Liver (tissue), 9 donors: Measurements from ENCODE around the gene INPP5K. TPM values are rescaled to one million over a fixed set of nuclear protein-coding genes. Genes with fewer than 3 reads are reported as not detected.

Experiments
- DNase-seq: peaks from one replicate; pipeline ENCODE4 v3.0.0-alpha.2; 2017; ENCODE audit warnings: low spot score
- H3K27ac ChIP-seq, 2 donors: one replicate each; pipeline ENCODE4 v1.7.0; 2013; ENCODE audit warnings: inconsistent platforms in 2 of 2, low read length in 2 of 2, control low read depth in 1 of 2, low read depth in 1 of 2, mild to moderate bottlenecking in 1 of 2
- H3K27me3 ChIP-seq, 4 donors: one replicate each; pipeline versions ENCODE4 v1.6.1 to v1.7.0; 2013; ENCODE audit warnings: low read length in 3 of 4, inconsistent platforms in 1 of 4, mild to moderate bottlenecking in 1 of 4, moderate library complexity in 1 of 4; ENCODE audit not compliant: control insufficient read depth in 4 of 4, insufficient read depth in 4 of 4
- H3K36me3 ChIP-seq, 4 donors: one replicate each; pipeline versions ENCODE4 v1.6.1 to v1.7.0; 2013; ENCODE audit warnings: low read length in 3 of 4, mild to moderate bottlenecking in 3 of 4, low read depth in 1 of 4, moderate library complexity in 1 of 4; ENCODE audit not compliant: control insufficient read depth in 4 of 4, insufficient read depth in 3 of 4
- H3K4me1 ChIP-seq, 4 donors: one replicate each; pipeline versions ENCODE4 v1.6.1 to v1.7.0; 2013; ENCODE audit warnings: low read length in 3 of 4, mild to moderate bottlenecking in 3 of 4, moderate library complexity in 1 of 4; ENCODE audit not compliant: control insufficient read depth in 4 of 4, insufficient read depth in 4 of 4
- H3K4me3 ChIP-seq, 3 donors: one replicate each; pipeline versions ENCODE4 v1.6.1 to v1.7.0; 2013; ENCODE audit warnings: low read length in 3 of 3, control low read depth in 1 of 3, low read depth in 1 of 3, mild to moderate bottlenecking in 1 of 3
- H3K9ac ChIP-seq, 2 donors: one replicate each; pipeline ENCODE4 v1.7.0; 2013; ENCODE audit warnings: low read length in 2 of 2, mild to moderate bottlenecking in 2 of 2, moderate library complexity in 2 of 2, control low read depth in 1 of 2, low read depth in 1 of 2
- H3K9me3 ChIP-seq, 4 donors: one replicate each; pipeline versions ENCODE4 v1.6.1 to v1.7.0; 2013; ENCODE audit warnings: low read length in 3 of 4; ENCODE audit not compliant: control insufficient read depth in 4 of 4
- EGR1 ChIP-seq, 2 donors: IDR thresholded peaks; 2 replicates each; pipeline ENCODE4 v1.6.1; 2016 to 2018; ENCODE audit warnings: antibody characterized with exemption in 2 of 2, low read depth in 2 of 2
- FOXA1 ChIP-seq: IDR thresholded peaks from 2 replicates; pipeline ENCODE4 v1.6.1; 2016; ENCODE audit warnings: antibody characterized with exemption
- GABPA ChIP-seq, 2 donors: IDR thresholded peaks in 1 of 2; conservative IDR thresholded peaks in 1 of 2; 2 replicates each; pipeline ENCODE4 v1.6.1; 2016; ENCODE audit warnings: antibody characterized with exemption in 2 of 2, mild to moderate bottlenecking in 1 of 2, moderate library complexity in 1 of 2
- HNF4A ChIP-seq, 2 donors: conservative IDR thresholded peaks; 2 replicates each; pipeline ENCODE4 v1.6.1; 2016; ENCODE audit warnings: antibody characterized with exemption in 2 of 2, mild to moderate bottlenecking in 2 of 2
- JUND ChIP-seq, 2 donors: IDR thresholded peaks; 2 replicates each; pipeline ENCODE4 v1.6.1; 2016; ENCODE audit warnings: antibody characterized with exemption in 2 of 2
- NR2F2 ChIP-seq: IDR thresholded peaks from 2 replicates; pipeline ENCODE4 v1.6.1; 2016; ENCODE audit warnings: antibody characterized with exemption
- RAD21 ChIP-seq, 2 donors: IDR thresholded peaks; 2 replicates each; pipeline ENCODE4 v1.6.1; 2016; ENCODE audit warnings: antibody characterized with exemption in 2 of 2, mild to moderate bottlenecking in 2 of 2
- RXRA ChIP-seq, 2 donors: IDR thresholded peaks; 2 replicates each; pipeline ENCODE4 v1.6.1; 2017 to 2018; ENCODE audit warnings: antibody characterized with exemption in 2 of 2, mild to moderate bottlenecking in 1 of 2
- SP1 ChIP-seq: IDR thresholded peaks from 2 replicates; pipeline ENCODE4 v1.6.1; 2018; ENCODE audit warnings: antibody characterized with exemption, mild to moderate bottlenecking
- TAF1 ChIP-seq: conservative IDR thresholded peaks from 2 replicates; pipeline ENCODE4 v1.6.1; 2016; ENCODE audit warnings: antibody characterized with exemption, mild to moderate bottlenecking
- YY1 ChIP-seq: IDR thresholded peaks from 2 replicates; pipeline ENCODE4 v1.6.1; 2016; ENCODE audit warnings: antibody characterized with exemption, mild to moderate bottlenecking
- WGBS: extraction: QIAGEN DNeasy Blood & Tissue Kit; methylation state at CpG from one replicate; pipeline ENCODE4 v1.1.7; 2013; 5-methylcytosine and 5-hydroxymethylcytosine counted together
- polyA plus RNA-seq, 2 donors: library from polyadenylated mRNA; stranded (reverse) in 1 of 2; unstranded in 1 of 2; fragments of 200-250 nt in 1 of 2; fragments of >200 nt in 1 of 2; fragmentation: Nextera tagmentation in 1 of 2; extraction: Ambion mirVana in 1 of 2; gene quantifications; one replicate each; pipeline versions ENCODE4 v1.2.1 to v1.2.3, GENCODE V29; 2013 to 2015
- total RNA-seq, 2 donors: library from RNA; depleted of rRNA; stranded (reverse); fragments of >200 nt; gene quantifications; one replicate each; pipeline ENCODE4 v1.2.3, GENCODE V29; 2014
- TF ChIP-seq, protein P1 (sequence below): fragments of 150-350 bp; IDR thresholded peaks from 2 replicates; pipeline ENCODE4 v1.5.1; 2017; ENCODE audit warnings: improper control_type of control experiment, low read depth, low read length; ENCODE audit not compliant: missing input control
- TF ChIP-seq, protein P2 (sequence below): IDR thresholded peaks from 2 replicates; pipeline ENCODE4 v1.6.1; 2016; ENCODE audit warnings: antibody characterized with exemption
- TF ChIP-seq, protein P3 (sequence below): IDR thresholded peaks from 2 replicates; pipeline ENCODE4 v1.6.1; 2016; ENCODE audit warnings: antibody characterized with exemption, mild to moderate bottlenecking
- TF ChIP-seq, protein P4 (sequence below): IDR thresholded peaks from 2 replicates; pipeline ENCODE4 v1.6.1; 2016; ENCODE audit warnings: antibody characterized with exemption
- TF ChIP-seq, protein P5 (sequence below): IDR thresholded peaks from 2 replicates; pipeline ENCODE4 v1.6.1; 2016; ENCODE audit warnings: antibody characterized with exemption
- donor health status: healthy.
- donor health status: healthy.
- donor health status: healthy.
- donor health status: healthy.
- donor health status: healthy.

The INPP5K gene
- total and polyA plus RNA-seq, 4 donors = 9.9 to 47.1 (median 15.9) TPM

DNA sequence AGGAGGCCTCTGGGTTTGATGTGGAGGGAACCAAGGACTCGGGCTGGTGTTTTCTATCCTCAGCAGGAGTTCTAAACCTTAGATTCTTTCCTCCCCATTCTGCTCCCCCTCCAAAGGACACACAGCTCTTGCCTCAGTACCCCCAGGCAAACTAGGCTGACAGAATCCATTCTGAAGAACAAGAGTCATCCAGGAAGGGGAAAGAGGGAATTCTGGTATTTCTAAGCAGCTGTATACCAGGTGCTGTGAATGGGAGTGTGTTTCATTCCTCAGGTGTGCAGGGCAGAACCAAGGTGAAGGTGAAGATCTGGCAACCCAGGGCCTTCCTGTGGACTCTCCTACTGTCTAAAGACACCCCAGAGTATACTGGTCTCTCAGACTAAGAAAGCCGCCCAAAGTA, 4.1 kb downstream of the INPP5K start:
- 89% methylated on average over 2 of the region's 2 CpGs for WGBS

DNA sequence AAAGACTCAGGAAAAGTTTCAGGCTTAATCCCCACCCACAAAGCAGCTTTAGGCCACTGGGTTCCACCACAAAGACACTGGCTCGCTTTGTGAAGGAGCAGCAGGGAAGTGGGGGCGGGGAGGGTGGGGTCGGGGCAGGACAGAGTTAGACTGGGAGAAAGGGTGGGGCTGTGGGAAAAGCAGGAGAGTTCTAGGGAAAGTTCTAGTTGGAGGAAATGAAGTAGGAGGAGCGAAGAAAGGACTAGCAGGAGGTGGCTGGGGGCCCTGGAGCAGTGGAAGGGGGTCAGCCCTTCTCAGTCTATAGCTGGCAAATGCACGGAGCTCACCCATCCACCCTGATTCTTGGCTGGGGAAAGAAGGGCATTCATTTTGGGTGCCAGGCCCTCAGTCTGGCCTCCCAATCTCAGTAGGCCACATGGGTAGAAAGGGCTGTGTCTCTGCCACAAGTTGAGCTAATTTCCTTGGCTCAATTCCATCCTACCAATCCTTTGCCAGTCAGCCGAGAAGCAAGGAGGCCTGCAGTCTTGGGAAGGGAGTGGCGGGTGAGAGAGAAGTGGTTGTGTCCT, 4.6 kb downstream of the INPP5K start:
- H3K4me3 ChIP-seq = no peak overlapping the region
- 75% methylated on average over 7 of the region's 7 CpGs for WGBS
- no peaks in the 10 kb centered on the region for H3K27me3 ChIP-seq
- H3K36me3 ChIP-seq = peaks cover 2 to 20% (median 12%) of the 10 kb centered on the region in 4 donors
- H3K9me3 ChIP-seq = no peaks in the 10 kb centered on the region
- H3K27ac ChIP-seq = peak overlapping the region; percentile 15 to 42
- H3K4me1 ChIP-seq = peaks cover 0 to 30% (median 15%) of the 10 kb centered on the region in 4 donors
- H3K9ac ChIP-seq = no peak overlapping the region
- DNase-seq = no peak
- TF ChIP-seq, protein P1, sequence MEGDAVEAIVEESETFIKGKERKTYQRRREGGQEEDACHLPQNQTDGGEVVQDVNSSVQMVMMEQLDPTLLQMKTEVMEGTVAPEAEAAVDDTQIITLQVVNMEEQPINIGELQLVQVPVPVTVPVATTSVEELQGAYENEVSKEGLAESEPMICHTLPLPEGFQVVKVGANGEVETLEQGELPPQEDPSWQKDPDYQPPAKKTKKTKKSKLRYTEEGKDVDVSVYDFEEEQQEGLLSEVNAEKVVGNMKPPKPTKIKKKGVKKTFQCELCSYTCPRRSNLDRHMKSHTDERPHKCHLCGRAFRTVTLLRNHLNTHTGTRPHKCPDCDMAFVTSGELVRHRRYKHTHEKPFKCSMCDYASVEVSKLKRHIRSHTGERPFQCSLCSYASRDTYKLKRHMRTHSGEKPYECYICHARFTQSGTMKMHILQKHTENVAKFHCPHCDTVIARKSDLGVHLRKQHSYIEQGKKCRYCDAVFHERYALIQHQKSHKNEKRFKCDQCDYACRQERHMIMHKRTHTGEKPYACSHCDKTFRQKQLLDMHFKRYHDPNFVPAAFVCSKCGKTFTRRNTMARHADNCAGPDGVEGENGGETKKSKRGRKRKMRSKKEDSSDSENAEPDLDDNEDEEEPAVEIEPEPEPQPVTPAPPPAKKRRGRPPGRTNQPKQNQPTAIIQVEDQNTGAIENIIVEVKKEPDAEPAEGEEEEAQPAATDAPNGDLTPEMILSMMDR = no peak
- TF ChIP-seq HNF4A (conservative IDR thresholded peaks at IDR 0.05) = no peak
- TF ChIP-seq, protein P2, sequence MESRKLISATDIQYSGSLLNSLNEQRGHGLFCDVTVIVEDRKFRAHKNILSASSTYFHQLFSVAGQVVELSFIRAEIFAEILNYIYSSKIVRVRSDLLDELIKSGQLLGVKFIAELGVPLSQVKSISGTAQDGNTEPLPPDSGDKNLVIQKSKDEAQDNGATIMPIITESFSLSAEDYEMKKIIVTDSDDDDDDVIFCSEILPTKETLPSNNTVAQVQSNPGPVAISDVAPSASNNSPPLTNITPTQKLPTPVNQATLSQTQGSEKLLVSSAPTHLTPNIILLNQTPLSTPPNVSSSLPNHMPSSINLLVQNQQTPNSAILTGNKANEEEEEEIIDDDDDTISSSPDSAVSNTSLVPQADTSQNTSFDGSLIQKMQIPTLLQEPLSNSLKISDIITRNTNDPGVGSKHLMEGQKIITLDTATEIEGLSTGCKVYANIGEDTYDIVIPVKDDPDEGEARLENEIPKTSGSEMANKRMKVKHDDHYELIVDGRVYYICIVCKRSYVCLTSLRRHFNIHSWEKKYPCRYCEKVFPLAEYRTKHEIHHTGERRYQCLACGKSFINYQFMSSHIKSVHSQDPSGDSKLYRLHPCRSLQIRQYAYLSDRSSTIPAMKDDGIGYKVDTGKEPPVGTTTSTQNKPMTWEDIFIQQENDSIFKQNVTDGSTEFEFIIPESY = no peak
- TF ChIP-seq NR2F2 = no peak
- TF ChIP-seq TAF1 = no peak
- TF ChIP-seq, protein P3, sequence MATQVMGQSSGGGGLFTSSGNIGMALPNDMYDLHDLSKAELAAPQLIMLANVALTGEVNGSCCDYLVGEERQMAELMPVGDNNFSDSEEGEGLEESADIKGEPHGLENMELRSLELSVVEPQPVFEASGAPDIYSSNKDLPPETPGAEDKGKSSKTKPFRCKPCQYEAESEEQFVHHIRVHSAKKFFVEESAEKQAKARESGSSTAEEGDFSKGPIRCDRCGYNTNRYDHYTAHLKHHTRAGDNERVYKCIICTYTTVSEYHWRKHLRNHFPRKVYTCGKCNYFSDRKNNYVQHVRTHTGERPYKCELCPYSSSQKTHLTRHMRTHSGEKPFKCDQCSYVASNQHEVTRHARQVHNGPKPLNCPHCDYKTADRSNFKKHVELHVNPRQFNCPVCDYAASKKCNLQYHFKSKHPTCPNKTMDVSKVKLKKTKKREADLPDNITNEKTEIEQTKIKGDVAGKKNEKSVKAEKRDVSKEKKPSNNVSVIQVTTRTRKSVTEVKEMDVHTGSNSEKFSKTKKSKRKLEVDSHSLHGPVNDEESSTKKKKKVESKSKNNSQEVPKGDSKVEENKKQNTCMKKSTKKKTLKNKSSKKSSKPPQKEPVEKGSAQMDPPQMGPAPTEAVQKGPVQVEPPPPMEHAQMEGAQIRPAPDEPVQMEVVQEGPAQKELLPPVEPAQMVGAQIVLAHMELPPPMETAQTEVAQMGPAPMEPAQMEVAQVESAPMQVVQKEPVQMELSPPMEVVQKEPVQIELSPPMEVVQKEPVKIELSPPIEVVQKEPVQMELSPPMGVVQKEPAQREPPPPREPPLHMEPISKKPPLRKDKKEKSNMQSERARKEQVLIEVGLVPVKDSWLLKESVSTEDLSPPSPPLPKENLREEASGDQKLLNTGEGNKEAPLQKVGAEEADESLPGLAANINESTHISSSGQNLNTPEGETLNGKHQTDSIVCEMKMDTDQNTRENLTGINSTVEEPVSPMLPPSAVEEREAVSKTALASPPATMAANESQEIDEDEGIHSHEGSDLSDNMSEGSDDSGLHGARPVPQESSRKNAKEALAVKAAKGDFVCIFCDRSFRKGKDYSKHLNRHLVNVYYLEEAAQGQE = no peak
- TF ChIP-seq, protein P4, sequence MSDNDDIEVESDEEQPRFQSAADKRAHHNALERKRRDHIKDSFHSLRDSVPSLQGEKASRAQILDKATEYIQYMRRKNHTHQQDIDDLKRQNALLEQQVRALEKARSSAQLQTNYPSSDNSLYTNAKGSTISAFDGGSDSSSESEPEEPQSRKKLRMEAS = no peak
- TF ChIP-seq SP1 = no peak
- no peak for TF ChIP-seq EGR1 (IDR thresholded peaks at IDR 0.05; ENCODE audit: low read depth in 2 of 2)
- TF ChIP-seq RAD21 (IDR thresholded peaks at IDR 0.05) = no peak
- TF ChIP-seq GABPA (IDR thresholded peaks at IDR 0.05 in 1 of 2, conservative IDR thresholded peaks at IDR 0.05 in 1 of 2) = no peak
- TF ChIP-seq FOXA1 = no peak
- TF ChIP-seq, protein P5, sequence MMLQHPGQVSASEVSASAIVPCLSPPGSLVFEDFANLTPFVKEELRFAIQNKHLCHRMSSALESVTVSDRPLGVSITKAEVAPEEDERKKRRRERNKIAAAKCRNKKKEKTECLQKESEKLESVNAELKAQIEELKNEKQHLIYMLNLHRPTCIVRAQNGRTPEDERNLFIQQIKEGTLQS = no peak

More for the DNA sequence above, 4.1 kb downstream of the INPP5K start:
- Histone ChIP-seq H3K27ac (no peak overlapping the region), H3K4me3 (no peak overlapping the region), H3K27me3 (no peaks in the 10 kb centered on the region), H3K4me1 (peaks cover under 1 to 30% (median 15%) of the 10 kb centered on the region in 4 donors), H3K9me3 (no peaks in the 10 kb centered on the region), H3K36me3 (peaks cover 2 to 17% (median 9%) of the 10 kb centered on the region in 4 donors), H3K9ac (no peak overlapping the region)
- TF ChIP-seq HNF4A (conservative IDR thresholded peaks at IDR 0.05) (no peak), RXRA (IDR thresholded peaks at IDR 0.05) (no peak), EGR1 (IDR thresholded peaks at IDR 0.05; ENCODE audit: low read depth in 2 of 2) (no peak), JUND (IDR thresholded peaks at IDR 0.05) (no peak), FOXA1 (no peak), RAD21 (IDR thresholded peaks at IDR 0.05) (no peak), GABPA (IDR thresholded peaks at IDR 0.05 in 1 of 2, conservative IDR thresholded peaks at IDR 0.05 in 1 of 2) (no peak), YY1 (no peak), TAF1 (no peak)
- TF ChIP-seq, protein P5 = no peak
- no peak for DNase-seq
